Stromal cell of bone marrow (primary cell): ENCODE measurements around the gene NMT2.

Experiments
- DNase-seq: peaks from one replicate; pipeline ENCODE4 v3.0.0-alpha.2; 2012; ENCODE audit warnings: low read depth

NMT2 gene

DNA sequence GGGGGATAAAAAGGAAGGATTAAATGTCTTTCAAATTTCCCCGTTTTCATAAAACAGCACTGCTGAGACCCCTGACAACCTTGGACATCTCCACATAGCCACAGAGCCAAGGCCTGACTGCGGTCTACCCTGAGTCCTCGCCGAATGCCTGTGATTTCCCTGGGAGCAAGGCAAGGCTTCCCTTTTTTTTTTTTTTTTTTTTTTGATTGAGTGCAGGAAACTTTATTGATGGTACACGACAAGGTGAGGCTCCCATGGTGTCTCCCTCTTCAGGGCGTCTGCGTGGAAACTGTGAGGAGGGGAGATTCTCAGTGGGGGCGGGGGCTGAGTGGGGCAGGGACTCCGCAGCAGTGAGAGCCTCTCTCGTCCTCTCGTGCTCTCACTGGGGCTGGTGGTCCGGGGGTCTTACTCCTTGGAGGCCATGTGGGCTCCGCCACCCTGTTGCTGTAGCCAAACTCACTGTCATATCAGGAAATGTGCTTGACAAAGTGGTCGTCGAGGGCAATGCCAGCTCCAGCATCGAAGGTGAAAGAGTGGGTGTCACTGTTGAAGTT lies 75.6 kb downstream of the NMT2 start:
- DNase-seq: no peak

DNA sequence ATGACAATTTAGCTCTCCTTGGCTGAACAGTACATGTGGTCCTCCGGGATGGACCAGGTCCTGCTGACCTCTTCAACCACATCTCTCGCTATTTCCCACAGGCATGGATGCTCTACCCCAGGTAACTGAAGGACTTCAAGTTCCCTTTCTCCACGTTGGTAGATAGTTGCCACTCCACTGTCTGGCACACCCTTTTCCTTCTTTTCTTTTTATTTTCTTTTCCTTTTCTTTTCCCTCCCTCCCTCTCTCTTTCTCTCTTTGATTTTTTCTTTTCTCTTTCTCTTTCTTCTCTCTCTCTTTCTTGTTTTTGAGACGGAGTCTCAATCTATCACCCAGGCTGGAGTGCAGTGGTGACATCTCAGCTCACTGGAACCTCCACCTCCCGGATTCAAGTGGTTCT lies 77.1 kb downstream of the NMT2 start:
- no peak for DNase-seq

DNA sequence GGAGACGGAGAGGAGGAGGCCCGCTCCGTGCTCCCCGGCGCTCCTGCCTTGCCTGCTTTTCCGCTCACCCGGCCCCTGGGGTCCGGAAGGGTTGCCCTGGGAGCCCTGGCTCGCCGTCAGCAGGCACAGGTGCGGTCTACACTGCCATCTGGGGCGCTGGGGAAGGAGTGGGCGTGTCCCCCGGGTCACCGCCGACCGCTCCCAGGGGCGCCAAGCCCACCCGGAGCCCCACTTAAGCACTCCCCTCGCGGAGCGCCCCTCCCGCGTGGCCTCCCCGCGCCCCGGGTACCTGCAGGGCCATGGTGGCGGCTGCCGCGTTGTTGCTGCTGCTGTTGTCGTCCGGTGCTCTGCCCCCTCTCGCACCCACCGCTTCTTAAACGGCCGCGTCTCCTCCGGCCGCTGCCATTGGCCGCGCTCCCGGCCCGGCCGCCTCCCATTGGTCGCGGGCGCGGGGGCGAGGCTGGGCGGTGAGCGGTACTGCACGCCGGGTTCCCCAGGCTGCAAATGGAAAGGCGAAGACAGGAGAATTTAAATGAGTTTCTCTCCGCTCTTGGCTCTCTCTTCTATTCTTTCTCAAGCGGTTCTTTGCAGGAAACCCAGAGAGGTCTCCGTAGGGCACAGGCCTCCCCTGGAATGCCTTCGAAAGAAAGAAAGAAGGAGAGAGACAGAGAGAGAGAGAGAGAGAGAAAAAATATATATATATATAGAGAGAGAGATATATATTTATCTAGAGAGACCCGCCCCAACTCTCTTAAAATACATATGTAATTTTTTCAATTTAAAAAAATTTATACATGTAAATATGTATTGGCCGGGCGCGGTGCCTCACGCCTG lies 79.8 kb downstream of the NMT2 start, which contains the start of gene ACBD7:
Gene ACBD7, minus strand, starts transcription at position 349 of the 834 bp plus-strand sequence. Its CDS starts 48 bp downstream, at position 301.
- DNase-seq: peak; percentile 64

DNA sequence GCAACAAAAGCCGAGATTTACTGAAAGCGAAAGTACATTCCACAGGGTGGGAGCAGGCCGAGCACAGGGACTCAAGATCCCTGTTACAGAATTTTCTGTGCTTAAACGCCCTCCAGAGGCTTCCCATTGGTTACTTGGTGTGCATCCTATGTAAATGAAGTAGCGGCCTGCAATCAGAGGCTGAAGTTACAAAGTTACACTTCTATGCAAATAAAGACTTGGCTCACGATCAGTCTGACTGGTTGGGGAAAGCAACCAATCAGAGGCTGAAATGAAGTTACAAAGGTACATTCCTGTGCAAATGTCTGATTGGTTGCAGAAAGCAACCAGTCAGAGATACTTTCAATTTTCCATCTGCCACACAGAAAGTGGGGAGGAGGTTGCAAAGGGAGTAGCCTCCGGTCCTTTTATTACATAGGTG lies 84.0 kb downstream of the NMT2 start:
- DNase-seq: peak; percentile 93

DNA sequence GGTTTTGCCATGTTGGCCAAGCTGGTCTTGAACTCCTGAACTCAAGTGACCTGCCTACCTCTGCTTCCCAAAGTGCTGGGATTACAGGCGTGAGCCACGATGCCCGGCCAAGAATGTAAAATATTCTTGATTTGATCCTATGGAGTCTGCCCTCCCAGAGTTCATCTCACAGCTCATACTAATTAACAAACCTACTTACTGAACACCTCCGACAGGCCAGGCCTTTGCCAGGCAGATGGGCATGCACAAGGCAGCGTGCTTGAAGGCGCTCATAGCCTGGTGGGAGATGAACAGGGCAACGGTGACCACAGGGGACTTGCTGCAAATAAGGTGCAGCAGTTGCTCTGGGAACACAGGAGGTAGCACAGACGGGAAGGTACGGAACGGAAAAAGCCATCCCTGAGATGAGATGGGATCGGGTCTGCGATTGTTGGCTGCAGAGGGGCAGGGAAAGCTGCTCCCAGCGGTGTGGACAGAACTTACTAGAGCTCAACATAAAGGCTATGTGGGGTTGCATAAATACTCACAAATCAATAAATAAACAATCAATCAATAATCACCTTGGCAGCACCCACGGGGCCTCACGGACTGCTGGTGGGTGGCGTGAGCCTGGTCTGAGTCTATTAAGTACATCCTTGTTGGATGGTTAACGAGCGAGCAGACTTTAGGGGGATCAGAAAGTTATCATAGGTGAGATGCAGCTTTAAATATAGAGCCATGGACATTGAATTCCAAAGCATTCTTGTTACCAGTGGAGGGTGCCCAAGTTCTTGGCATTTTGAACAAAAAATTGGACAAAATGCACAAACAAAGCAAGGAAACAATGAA lies 84.6 kb downstream of the NMT2 start:
- DNase-seq: no peak

DNA sequence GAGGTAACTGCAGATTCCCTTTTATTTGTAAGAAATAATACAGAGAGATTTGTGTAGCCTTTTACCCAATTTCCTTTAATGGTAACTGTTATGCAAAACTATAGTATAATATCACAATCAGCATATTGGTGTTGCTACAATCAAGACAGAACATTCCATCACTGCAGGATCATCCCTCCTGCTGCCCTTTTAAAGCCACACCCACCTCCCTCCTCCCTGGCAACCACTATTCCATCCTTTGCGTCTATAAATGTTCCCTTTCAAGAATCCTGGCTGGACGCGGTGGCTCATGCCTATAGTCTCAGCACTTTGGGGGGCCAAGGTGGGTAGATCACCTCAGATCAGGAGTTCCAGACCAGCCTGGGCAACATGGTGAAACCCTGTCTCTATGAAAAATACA lies 93.1 kb downstream of the NMT2 start:
- no peak for DNase-seq

DNA sequence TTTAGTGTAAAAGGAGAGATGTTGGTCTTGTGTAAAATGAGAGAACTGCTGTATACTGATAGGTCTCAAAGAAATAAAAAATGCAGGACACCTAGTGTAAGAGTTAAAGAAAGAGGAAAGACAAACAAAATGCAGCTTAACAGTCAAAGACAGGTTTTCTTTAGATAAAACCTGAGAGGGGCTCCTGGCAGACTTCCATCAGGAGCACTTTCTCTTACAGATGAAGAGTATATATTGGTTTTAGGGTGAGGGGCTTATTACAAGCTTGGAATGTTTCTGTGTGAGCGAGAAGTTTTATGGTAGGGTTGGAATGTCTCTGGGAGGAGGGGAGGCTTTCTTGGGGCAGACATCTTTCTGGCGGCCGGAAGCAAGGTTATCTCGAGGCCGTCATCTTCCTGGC lies 96.1 kb downstream of the NMT2 start:
- no peak for DNase-seq

DNA sequence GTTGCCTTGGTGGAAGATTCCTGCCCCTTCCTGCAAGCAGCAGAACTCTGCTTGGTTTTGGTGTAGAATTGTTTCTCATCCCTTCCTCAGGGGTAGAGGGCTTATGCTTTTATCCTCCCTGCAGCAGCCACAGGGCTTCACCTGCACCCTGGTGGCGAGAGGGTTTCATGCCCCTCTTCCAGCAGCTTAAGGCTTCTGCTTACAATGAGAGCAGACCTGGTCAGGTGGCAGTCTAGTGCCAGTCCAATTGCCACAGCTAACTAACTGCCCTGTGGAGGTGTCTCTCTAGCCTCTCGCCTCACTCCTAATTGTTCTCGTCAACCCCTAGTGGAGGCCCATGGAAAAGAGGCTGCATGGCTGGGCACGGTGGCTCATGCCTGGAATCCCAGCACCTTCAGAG lies 99.3 kb downstream of the NMT2 start:
- DNase-seq: no peak

DNA sequence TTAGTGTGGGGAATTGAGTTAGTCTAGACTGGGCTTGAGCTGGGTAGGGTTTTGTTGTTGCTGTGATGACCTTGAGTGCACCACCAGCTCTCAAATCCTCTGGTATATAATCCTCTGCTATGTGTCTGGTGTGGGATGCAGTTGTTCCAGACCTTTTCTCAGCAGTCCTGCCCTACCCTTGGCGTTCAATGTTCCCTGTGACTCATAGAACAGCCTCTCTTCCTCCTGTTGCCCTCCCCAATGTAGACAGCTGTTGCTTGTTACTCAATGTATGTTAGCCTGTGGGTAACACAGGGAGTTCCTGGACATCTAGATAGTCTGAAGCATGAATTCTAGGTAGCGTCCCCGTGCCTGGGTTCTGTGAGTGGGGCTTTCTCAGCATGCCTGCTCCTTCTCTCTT lies 99.7 kb downstream of the NMT2 start:
- DNase-seq: peak; percentile 17

DNA sequence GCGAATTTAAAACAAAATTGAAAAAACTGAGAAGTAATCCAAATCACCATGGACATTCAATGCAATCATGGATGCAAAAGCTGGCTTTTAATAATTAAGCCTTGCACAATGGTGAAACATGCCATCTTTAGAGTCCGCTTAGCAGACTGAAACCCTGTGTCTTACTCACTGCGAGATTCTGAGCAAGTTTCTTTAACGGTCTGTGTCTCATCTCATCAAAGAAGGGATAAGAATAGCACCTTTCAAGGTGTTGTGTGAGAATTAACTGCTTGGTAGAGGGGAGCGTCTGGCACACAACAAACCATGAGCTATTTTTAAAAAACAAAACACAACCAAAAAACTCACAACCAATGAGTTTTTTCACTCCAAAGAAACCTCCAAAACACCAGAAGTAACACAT lies 101.3 kb downstream of the NMT2 start:
- DNase-seq: no peak

DNA sequence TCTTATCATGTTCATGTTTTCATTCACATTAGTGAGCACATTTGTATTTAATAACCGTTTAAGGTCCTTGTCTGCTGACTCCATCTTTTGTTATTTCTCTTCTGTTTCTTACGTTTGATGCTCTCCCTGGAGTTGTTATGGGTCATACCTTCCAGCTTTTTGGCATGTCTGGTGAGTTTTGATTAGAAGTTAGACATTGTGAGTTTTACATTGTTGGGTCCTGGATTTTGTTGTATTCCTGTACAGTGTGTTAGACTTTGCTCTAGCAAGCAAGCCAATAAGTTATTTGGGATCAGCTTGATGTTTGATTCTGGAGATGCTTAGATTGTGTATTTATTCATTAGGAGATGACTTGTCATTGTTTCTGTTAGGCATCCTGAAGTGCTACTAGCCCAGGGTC lies 107.9 kb downstream of the NMT2 start:
- no peak for DNase-seq

DNA sequence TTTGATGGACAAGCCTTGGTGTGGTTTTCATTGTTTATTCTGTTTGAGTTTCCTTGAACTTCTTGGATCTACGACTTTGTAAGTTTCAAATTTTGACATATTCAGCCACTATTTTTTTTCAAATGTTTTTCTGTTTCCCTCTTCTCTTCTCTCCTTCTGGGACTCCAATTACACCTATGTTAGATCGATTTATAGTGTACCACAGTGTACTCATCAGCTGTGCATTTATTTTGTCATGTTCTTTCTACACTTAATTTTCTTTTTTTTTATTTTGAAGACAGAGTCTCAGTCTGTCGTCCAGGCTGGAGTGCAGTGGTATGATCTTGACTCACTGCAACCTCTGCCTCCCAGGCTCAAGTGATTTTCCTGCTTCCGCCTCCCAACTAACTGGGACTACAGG lies 108.6 kb downstream of the NMT2 start:
- DNase-seq: no peak

DNA sequence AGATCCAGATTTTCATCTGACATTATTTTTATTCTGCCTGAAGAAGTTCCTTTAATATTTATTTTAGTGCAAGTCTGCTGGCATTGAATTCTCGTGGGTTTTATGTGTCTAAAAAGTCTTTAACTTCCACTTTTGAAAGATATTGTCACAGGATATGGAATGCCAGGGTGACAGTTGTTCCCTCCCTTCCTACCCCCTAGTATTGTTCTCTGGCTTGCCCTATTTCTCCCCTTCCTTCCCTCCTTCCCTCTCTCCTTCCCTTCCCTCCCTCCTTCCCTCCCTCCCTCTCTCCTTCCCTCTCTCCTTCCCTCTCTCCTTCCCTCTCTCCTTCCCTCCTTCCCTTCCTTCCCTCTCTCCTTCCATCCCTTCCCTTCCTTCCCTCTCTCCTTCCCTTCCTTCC lies 109.8 kb downstream of the NMT2 start:
- DNase-seq: no peak
